Natural killer cell (primary cell): ENCODE measurements around the gene MRPL34. TPM values are rescaled to one million over a fixed set of nuclear protein-coding genes. Genes with fewer than 3 reads are reported as not detected.

ENCODE experiments used
- ATAC-seq, 3 donors: fragments of 150-1000 bp in 2 of 3; fragments of 200-7000 bp in 1 of 3; cut with Tn5 transposase; 1 replicate in 1 of 3; 2 replicates in 2 of 3; pipeline ENCODE4 v1.10.0; 2021; ENCODE audit warnings: mild to moderate bottlenecking in 2 of 3, moderate library complexity in 2 of 3
- DNase-seq, 2 donors: peaks; one replicate each; pipeline versions ENCODE4 v3.0.0 to v3.0.0-alpha.2; 2013 to 2021; ENCODE audit warnings: mixed read lengths in 1 of 2
- H3K27ac ChIP-seq: one replicate; pipeline ENCODE4 v1.5.1; 2013; ENCODE audit warnings: mild to moderate bottlenecking, low read length
- H3K27me3 ChIP-seq: one replicate; pipeline ENCODE4 v1.6.1; 2013; ENCODE audit warnings: low read length; ENCODE audit not compliant: control insufficient read depth, insufficient read depth
- H3K36me3 ChIP-seq: one replicate; pipeline ENCODE4 v1.6.1; 2013; ENCODE audit warnings: low read length; ENCODE audit not compliant: control insufficient read depth, insufficient read depth
- H3K4me1 ChIP-seq: one replicate; pipeline ENCODE4 v1.6.1; 2013; ENCODE audit warnings: low read length; ENCODE audit not compliant: control insufficient read depth, insufficient read depth
- H3K4me3 ChIP-seq: one replicate; pipeline ENCODE4 v1.5.1; 2013; ENCODE audit warnings: low read length
- H3K9me3 ChIP-seq: one replicate; pipeline ENCODE4 v1.6.1; 2013; ENCODE audit warnings: low read length; ENCODE audit not compliant: control insufficient read depth, insufficient read depth
- H3K27ac Mint-ChIP-seq, 2 donors: one replicate each; pipeline ENCODE4 v1.8.0; 2022; ENCODE audit warnings: mild to moderate bottlenecking in 2 of 2, mixed read lengths in 2 of 2, moderate library complexity in 1 of 2
- H3K27me3 Mint-ChIP-seq, 2 donors: one replicate each; pipeline ENCODE4 v1.8.0; 2022; ENCODE audit warnings: low read depth in 2 of 2, mixed read lengths in 2 of 2
- H3K36me3 Mint-ChIP-seq: one replicate; pipeline ENCODE4 v1.8.0; 2022; ENCODE audit warnings: mixed read lengths
- H3K4me1 Mint-ChIP-seq, 2 donors: one replicate each; pipeline ENCODE4 v1.8.0; 2022; ENCODE audit warnings: mixed read lengths in 2 of 2
- H3K4me3 Mint-ChIP-seq: one replicate; pipeline ENCODE4 v1.8.0; 2022; ENCODE audit warnings: mild to moderate bottlenecking, moderate library complexity, mixed read lengths
- H3K9me3 Mint-ChIP-seq, 2 donors: one replicate each; pipeline ENCODE4 v1.8.0; 2022; ENCODE audit warnings: mixed read lengths in 2 of 2
- WGBS: methylation state at CpG from one replicate; pipeline ENCODE4 v1.1.7; 2013; ENCODE audit warnings: missing lambda C conversion rate; ENCODE audit not compliant: insufficient coverage; 5-methylcytosine and 5-hydroxymethylcytosine counted together
- intact Hi-C: fragments of 100-400 bp; cut with micrococcal nuclease; formaldehyde crosslinking; loops from one replicate; pipeline ENCODE4 v1.14.2; 2022
- total RNA-seq, 4 donors: library from RNA; stranded (reverse); fragments of 120-200 nt in 1 of 4; gene quantifications; one replicate each; pipeline versions ENCODE4 v1.2.3 to v1.2.4, GENCODE V29; 2013 to 2022
- TF ChIP-seq, protein P1 (sequence below): fragments of 200-600 bp; IDR thresholded peaks from one replicate; pipeline ENCODE4 v1.8.0; 2022; ENCODE audit warnings: antibody characterized with exemption

MRPL34 gene
- total RNA-seq, 3 donors from 2014 or later (not counting 1 experiment from before 2014, with no cell fraction given) = 26.9 to 40.8 (median 39.4) TPM

DNA sequence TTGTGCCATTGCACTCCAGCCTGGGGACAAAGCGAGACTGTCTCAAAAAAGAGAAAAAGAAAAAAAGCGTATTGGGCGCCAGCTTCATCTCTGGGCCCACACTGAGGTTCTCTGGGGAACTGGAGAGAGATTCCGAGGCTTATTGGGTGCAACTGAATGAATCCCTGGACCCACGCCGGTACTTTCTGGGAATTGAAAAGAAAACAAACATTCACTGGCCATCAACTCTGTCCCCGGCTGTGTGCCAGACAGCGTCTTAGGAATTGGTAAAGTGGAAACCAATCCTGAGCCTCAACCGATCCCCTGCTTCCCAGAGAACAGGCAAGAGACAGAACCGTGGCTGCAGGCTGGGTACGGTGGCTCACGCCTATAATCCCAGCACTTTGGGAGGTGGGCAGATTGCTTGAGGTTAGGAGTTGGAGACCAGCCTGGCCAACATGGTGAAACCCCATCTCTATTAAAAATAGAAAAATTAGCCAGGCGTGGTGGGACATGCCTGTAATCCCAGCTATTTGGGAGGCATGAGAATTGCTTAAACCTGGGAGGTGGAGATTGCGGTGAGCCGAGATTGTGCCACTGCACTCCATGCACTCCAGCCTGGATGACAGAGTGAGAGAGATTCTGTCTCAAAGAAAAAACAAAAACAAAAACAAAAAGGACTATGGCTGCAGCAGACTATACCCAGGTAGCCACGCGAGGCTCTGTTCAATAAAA is 20.4 kb downstream of the MRPL34 start:
- peaks cover 22% of the 10 kb centered on the region for H3K4me1 ChIP-seq
- H3K4me1 Mint-ChIP-seq = peaks cover 0 to 18% of the 10 kb centered on the region in 2 donors
- H3K27ac Mint-ChIP-seq = no peak overlapping the region

DNA sequence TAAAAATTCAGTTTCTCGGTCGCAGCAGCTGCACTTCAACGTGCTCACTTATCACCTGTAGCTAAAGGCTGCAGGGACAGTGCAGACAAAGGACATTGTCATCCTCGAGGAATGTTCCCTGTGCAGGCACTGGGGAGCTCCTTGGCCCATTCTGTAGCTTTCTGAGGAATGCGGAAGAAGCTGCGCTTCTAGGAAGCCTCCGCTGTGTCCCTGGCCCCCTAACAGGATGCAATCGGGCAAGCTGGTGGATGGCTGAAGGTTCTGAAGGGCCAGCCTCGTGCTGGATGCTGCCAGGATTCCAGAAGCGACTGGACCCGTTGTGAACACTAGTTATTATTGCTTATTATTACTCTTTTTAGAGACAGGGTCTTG is 20.9 kb downstream of the MRPL34 start:
- H3K36me3 Mint-ChIP-seq = no peaks in the 10 kb centered on the region
- no peaks in the 10 kb centered on the region for H3K27me3 Mint-ChIP-seq
- WGBS = 89% methylated on average over 11 of the region's 11 CpGs
- no peak overlapping the region for H3K27ac ChIP-seq
- no peak for DNase-seq
- TF ChIP-seq, protein P1, sequence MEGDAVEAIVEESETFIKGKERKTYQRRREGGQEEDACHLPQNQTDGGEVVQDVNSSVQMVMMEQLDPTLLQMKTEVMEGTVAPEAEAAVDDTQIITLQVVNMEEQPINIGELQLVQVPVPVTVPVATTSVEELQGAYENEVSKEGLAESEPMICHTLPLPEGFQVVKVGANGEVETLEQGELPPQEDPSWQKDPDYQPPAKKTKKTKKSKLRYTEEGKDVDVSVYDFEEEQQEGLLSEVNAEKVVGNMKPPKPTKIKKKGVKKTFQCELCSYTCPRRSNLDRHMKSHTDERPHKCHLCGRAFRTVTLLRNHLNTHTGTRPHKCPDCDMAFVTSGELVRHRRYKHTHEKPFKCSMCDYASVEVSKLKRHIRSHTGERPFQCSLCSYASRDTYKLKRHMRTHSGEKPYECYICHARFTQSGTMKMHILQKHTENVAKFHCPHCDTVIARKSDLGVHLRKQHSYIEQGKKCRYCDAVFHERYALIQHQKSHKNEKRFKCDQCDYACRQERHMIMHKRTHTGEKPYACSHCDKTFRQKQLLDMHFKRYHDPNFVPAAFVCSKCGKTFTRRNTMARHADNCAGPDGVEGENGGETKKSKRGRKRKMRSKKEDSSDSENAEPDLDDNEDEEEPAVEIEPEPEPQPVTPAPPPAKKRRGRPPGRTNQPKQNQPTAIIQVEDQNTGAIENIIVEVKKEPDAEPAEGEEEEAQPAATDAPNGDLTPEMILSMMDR = no peak
- intact Hi-C loops = no loop called here
- H3K4me1 ChIP-seq = peaks cover 22% of the 10 kb centered on the region
- H3K4me1 Mint-ChIP-seq = peaks cover 0 to 18% of the 10 kb centered on the region in 2 donors
- peaks cover 5% of the 10 kb centered on the region for H3K36me3 ChIP-seq
- no peaks in the 10 kb centered on the region for H3K27me3 ChIP-seq
- H3K9me3 ChIP-seq = no peaks in the 10 kb centered on the region
- no peak overlapping the region for H3K27ac Mint-ChIP-seq
- no peak overlapping the region for H3K4me3 ChIP-seq
- ATAC-seq = no peak
- H3K9me3 Mint-ChIP-seq = no peaks in the 10 kb centered on the region
- H3K4me3 Mint-ChIP-seq = no peak overlapping the region

More for the DNA sequence above, 20.4 kb downstream of the MRPL34 start:
- Mint-ChIP-seq H3K9me3 (no peaks in the 10 kb centered on the region), H3K36me3 (no peaks in the 10 kb centered on the region), H3K27me3 (no peaks in the 10 kb centered on the region), H3K4me3 (no peak overlapping the region)
- Histone ChIP-seq H3K9me3 (no peaks in the 10 kb centered on the region), H3K27me3 (no peaks in the 10 kb centered on the region), H3K27ac (no peak overlapping the region), H3K4me3 (no peak overlapping the region), H3K36me3 (peaks cover 6% of the 10 kb centered on the region)
- DNase-seq (no peak), ATAC-seq (no peak)
- 98% methylated on average over 17 of the region's 17 CpGs for WGBS
- TF ChIP-seq, protein P1 = no peak
- intact Hi-C loops = no loop called here

- no peaks in the 10 kb centered on the region for H3K9me3 Mint-ChIP-seq
- intact Hi-C loops = no loop called here
- peaks cover 0 to 18% of the 10 kb centered on the region in 2 donors for H3K4me1 Mint-ChIP-seq
- 93% methylated on average over 27 of the region's 27 CpGs for WGBS
- no peaks in the 10 kb centered on the region for H3K27me3 Mint-ChIP-seq
- ATAC-seq (no peak), DNase-seq (no peak)
- no peaks in the 10 kb centered on the region for H3K36me3 ChIP-seq
- H3K4me3 Mint-ChIP-seq = peak overlapping the region; percentile 11
- TF ChIP-seq, protein P1 = no peak
- no peaks in the 10 kb centered on the region for H3K36me3 Mint-ChIP-seq
- H3K4me3 ChIP-seq = no peak overlapping the region
- H3K27ac Mint-ChIP-seq = no peak overlapping the region
- no peaks in the 10 kb centered on the region for H3K27me3 ChIP-seq
- H3K4me1 ChIP-seq = peaks cover 22% of the 10 kb centered on the region
- H3K9me3 ChIP-seq = no peaks in the 10 kb centered on the region
- no peak overlapping the region for H3K27ac ChIP-seq
Observed at GRCh38 chr19:17327068-17327653, 21.5 kb downstream of the MRPL34 start.
